ENCODE results near the gene PCSK2. TPM values are rescaled to one million over a fixed set of nuclear protein-coding genes. Genes with fewer than 3 reads are reported as not detected.

Gene PCSK2
- total RNA-seq, 5 donors from 2014 or later (not counting 1 experiment from before 2014, with no cell fraction given) = not detected

DNA sequence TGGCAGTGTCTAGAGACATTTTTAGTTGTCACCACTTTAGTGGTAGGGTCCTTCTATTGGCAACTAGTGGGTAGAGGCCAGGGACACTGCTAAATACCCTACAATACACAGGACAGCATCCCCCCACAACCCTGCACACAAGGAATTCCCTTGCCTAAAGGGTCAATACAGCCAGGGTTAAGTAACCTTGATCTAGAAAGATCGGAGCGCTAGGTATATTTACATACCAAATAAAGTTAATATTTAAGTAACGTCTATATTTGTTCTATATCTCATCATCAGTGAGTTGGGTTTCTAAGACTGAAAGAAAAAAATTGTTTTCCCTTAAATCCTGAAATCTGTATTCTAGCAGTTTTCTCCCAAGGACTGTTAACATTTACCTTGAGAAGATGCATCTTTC lies 288.2 kb downstream of the PCSK2 start:
- Histone ChIP-seq H3K27ac (ENCODE audit: low read length) (no peak overlapping the region), H3K27me3 (replicated peaks in 1 of 2; ENCODE audit: control insufficient read depth in 2 of 2, extremely low read depth in 1 of 2, insufficient read depth in 2 of 2, low read length in 1 of 2) (peaks cover 0 to 6% of the 10 kb centered on the region in 2 experiments), H3K4me3 (ENCODE audit: control insufficient read depth in 1 of 2, extremely low read depth in 1 of 2, low read length in 1 of 2) (no peak overlapping the region), H3K4me1 (ENCODE audit: control insufficient read depth in 1 of 2, extremely low read depth in 1 of 2, insufficient read depth in 2 of 2, low read length in 2 of 2) (peaks cover 0 to 17% of the 10 kb centered on the region in 2 experiments), H3K9me3 (no peaks in the 10 kb centered on the region), H3K36me3 (ENCODE audit: control insufficient read depth in 2 of 2, extremely low read depth in 1 of 2, insufficient read depth in 1 of 2, low read length in 1 of 2) (no peaks in the 10 kb centered on the region)
- H3K4me3 Mint-ChIP-seq = no peak overlapping the region
- ATAC-seq (replicated peaks in 1 of 4) = no peak
- no peak for DNase-seq
- ChIA-PET CTCF (no interaction called here), POLR2A (no interaction called here)
- WGBS (ENCODE audit: insufficient coverage) = no CpG with 5 or more reads among the region's 3 CpGs
- H3K9me3 Mint-ChIP-seq = no peaks in the 10 kb centered on the region
- no peaks in the 10 kb centered on the region for H3K36me3 Mint-ChIP-seq
- H3K27ac Mint-ChIP-seq = no peak overlapping the region
- peaks cover 8 to 17% (median 9%) of the 10 kb centered on the region in 3 donors for H3K4me1 Mint-ChIP-seq
- no peaks in the 10 kb centered on the region for H3K27me3 Mint-ChIP-seq

DNA sequence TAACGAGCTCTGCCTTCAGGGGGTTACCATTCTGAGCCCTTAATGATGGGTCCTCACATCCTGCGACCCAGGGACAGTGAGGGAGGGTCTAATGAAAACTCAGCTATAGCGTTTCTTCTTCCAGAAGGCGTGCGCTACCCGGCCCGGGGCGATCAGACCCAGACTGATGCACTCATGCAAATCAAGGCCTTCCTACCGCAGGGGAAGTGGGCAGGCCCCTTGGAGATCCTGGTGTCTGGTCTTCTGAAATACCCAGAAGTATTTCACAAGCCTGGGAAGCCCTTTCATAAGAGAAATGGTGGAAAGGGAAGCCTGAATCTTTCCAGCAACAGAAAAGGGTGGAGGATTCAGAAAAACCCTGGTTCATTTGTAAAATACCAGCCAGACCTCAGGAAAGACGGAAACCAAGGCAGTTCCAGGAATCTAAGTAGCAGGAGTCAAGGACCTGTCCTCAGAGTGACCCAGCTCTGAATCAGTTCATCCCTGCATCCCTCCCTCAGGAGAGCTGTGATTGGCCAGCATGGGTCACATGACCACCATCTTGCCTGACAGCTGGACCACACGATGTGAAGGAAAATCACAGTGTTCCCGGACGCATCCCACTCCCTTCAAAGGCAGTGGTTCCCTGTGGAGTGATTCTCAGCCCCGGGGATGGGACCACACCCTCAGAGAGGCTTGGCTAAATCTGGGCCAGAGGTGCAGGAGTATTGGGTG lies 291.7 kb downstream of the PCSK2 start:
- Histone ChIP-seq H3K27me3 (replicated peaks in 1 of 2; ENCODE audit: control insufficient read depth in 2 of 2, extremely low read depth in 1 of 2, insufficient read depth in 2 of 2, low read length in 1 of 2) (no peaks in the 10 kb centered on the region), H3K4me3 (ENCODE audit: control insufficient read depth in 1 of 2, extremely low read depth in 1 of 2, low read length in 1 of 2) (no peak overlapping the region), H3K27ac (ENCODE audit: low read length) (no peak overlapping the region), H3K36me3 (ENCODE audit: control insufficient read depth in 2 of 2, extremely low read depth in 1 of 2, insufficient read depth in 1 of 2, low read length in 1 of 2) (no peaks in the 10 kb centered on the region), H3K9me3 (no peaks in the 10 kb centered on the region), H3K4me1 (ENCODE audit: control insufficient read depth in 1 of 2, extremely low read depth in 1 of 2, insufficient read depth in 2 of 2, low read length in 2 of 2) (no peaks in the 10 kb centered on the region)
- Mint-ChIP-seq H3K4me1 (peaks cover 0 to 5% (median 0%) of the 10 kb centered on the region in 3 donors), H3K36me3 (no peaks in the 10 kb centered on the region), H3K27me3 (no peaks in the 10 kb centered on the region), H3K27ac (no peak overlapping the region), H3K9me3 (no peaks in the 10 kb centered on the region), H3K4me3 (no peak overlapping the region)
- DNase-seq (no peak), ATAC-seq (replicated peaks in 1 of 4) (no peak)
- ChIA-PET POLR2A (no interaction called here), CTCF (interaction anchor here in 1 of 2 donors (0.9 kb wide), 1 partner anchor 14 kb away, joined by 3 read pairs; no protein-coding TSS in a partner anchor)
- WGBS (ENCODE audit: insufficient coverage) = 90% methylated on average over 10 of the region's 14 CpGs

DNA sequence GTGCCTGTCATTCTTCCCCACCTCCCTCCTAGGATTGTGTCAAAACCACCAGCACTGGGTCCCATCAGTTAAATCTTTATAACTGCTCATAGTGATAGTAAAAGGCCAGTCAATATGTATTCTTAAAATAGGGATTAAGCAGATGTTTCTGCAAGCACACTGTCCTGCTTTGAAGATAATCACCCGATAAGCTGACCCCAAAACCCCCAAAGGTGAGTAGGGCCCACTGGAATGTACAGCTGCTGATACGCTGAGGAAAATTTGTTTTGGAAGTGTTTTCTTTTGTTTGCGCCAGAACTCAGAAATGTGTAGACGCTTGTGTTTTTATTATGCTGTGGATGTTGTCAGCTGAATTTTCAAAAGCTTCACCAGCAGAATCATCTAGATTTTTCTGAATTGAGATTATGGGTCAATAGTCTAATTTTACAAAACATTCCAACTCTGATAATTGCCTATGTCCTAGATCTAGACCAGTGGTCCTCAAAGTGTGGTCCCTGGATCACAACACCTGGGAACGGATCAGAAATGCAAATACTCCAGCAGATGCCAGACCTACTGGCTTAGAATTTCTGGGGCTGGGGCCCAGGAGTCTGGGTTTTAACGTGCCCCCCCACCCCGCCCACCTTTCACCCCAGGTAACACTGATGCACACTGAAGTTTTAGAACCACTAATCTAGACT lies 292.9 kb downstream of the PCSK2 start:
- no peak for DNase-seq
- no peaks in the 10 kb centered on the region for H3K27me3 Mint-ChIP-seq
- ATAC-seq (replicated peaks in 1 of 4) = no peak
- no peak overlapping the region for H3K4me3 Mint-ChIP-seq
- H3K4me1 Mint-ChIP-seq = peaks cover 0 to 5% (median 0%) of the 10 kb centered on the region in 3 donors
- no peaks in the 10 kb centered on the region for H3K9me3 Mint-ChIP-seq
- H3K27me3 ChIP-seq (replicated peaks in 1 of 2; ENCODE audit: control insufficient read depth in 2 of 2, extremely low read depth in 1 of 2, insufficient read depth in 2 of 2, low read length in 1 of 2) = no peaks in the 10 kb centered on the region
- H3K4me3 ChIP-seq (ENCODE audit: control insufficient read depth in 1 of 2, extremely low read depth in 1 of 2, low read length in 1 of 2) = no peak overlapping the region
- ChIA-PET CTCF (interaction anchor here in 1 of 2 donors (0.6 to 0.7 kb wide), 2 partner anchors 9 to 81 kb away, joined by 5 to 8 read pairs; no protein-coding TSS in a partner anchor), POLR2A (no interaction called here)
- no peaks in the 10 kb centered on the region for H3K4me1 ChIP-seq (ENCODE audit: control insufficient read depth in 1 of 2, extremely low read depth in 1 of 2, insufficient read depth in 2 of 2, low read length in 2 of 2)
- no peaks in the 10 kb centered on the region for H3K36me3 ChIP-seq (ENCODE audit: control insufficient read depth in 2 of 2, extremely low read depth in 1 of 2, insufficient read depth in 1 of 2, low read length in 1 of 2)
- H3K36me3 Mint-ChIP-seq = no peaks in the 10 kb centered on the region
- WGBS (ENCODE audit: insufficient coverage) = 100% methylated on average over 2 of the region's 7 CpGs
- no peaks in the 10 kb centered on the region for H3K9me3 ChIP-seq
- no peak overlapping the region for H3K27ac Mint-ChIP-seq
- H3K27ac ChIP-seq (ENCODE audit: low read length) = no peak overlapping the region

DNA sequence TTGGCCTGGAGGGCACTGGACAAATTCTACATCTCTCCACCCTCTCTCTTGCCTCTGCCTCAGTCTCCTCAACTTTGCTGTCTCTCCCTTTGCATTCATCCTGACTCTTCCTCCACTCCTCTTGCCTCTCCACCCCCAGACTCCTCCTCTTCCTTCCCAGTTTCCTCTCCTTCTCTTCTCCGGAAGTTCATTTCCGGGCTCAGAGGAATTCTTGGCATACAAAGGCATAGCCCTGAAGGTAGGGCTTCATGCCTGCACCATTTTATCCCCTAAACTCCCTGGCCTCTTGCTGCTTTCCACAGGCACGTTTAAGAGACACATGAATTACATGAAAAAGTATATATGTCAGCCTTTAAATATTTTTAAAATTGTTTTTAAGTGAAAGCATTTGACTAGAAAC lies 293.7 kb downstream of the PCSK2 start:
- Histone ChIP-seq H3K9me3 (no peaks in the 10 kb centered on the region), H3K27ac (ENCODE audit: low read length) (no peak overlapping the region), H3K4me1 (ENCODE audit: control insufficient read depth in 1 of 2, extremely low read depth in 1 of 2, insufficient read depth in 2 of 2, low read length in 2 of 2) (no peaks in the 10 kb centered on the region), H3K4me3 (ENCODE audit: control insufficient read depth in 1 of 2, extremely low read depth in 1 of 2, low read length in 1 of 2) (no peak overlapping the region), H3K27me3 (replicated peaks in 1 of 2; ENCODE audit: control insufficient read depth in 2 of 2, extremely low read depth in 1 of 2, insufficient read depth in 2 of 2, low read length in 1 of 2) (no peaks in the 10 kb centered on the region), H3K36me3 (ENCODE audit: control insufficient read depth in 2 of 2, extremely low read depth in 1 of 2, insufficient read depth in 1 of 2, low read length in 1 of 2) (no peaks in the 10 kb centered on the region)
- Mint-ChIP-seq H3K9me3 (no peaks in the 10 kb centered on the region), H3K4me1 (peaks cover 0 to 5% (median 0%) of the 10 kb centered on the region in 3 donors), H3K36me3 (no peaks in the 10 kb centered on the region), H3K27me3 (no peaks in the 10 kb centered on the region), H3K27ac (no peak overlapping the region), H3K4me3 (no peak overlapping the region)
- ChIA-PET CTCF (interaction anchor here in 1 of 2 donors (0.6 to 0.7 kb wide), 2 partner anchors 10 to 80 kb away, joined by 5 to 8 read pairs; no protein-coding TSS in a partner anchor), POLR2A (no interaction called here)
- no peak for DNase-seq
- WGBS (ENCODE audit: insufficient coverage) = 19% methylated on average over 2 of the region's 3 CpGs
- no peak for ATAC-seq (replicated peaks in 1 of 4)

DNA sequence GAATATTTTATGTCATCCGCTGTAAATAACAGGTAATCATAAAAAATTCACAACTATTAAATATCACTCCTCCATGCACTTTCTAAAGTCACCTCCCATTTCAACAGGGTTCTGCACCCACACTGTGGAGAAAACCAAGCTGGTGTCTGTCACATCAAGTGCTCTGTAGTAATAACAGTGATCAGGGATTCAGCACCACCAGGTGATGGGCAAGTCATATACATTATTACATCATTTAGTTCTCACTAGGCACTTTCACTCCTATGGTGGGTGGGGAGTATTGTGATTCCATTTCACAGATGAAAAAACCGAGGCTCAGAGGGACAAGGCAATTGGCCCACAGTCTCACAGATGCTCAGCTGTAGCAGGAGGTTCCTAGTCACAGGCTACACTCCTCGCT lies 295.7 kb downstream of the PCSK2 start:
- ATAC-seq (replicated peaks in 1 of 4) (no peak), DNase-seq (no peak)
- H3K27me3 Mint-ChIP-seq = no peaks in the 10 kb centered on the region
- WGBS (ENCODE audit: insufficient coverage) = 67% methylated on average over 2 of the region's 3 CpGs
- no peaks in the 10 kb centered on the region for H3K9me3 ChIP-seq
- no peaks in the 10 kb centered on the region for H3K36me3 ChIP-seq (ENCODE audit: control insufficient read depth in 2 of 2, extremely low read depth in 1 of 2, insufficient read depth in 1 of 2, low read length in 1 of 2)
- H3K4me3 Mint-ChIP-seq = no peak overlapping the region
- no peak overlapping the region for H3K4me3 ChIP-seq (ENCODE audit: control insufficient read depth in 1 of 2, extremely low read depth in 1 of 2, low read length in 1 of 2)
- no peak overlapping the region for H3K27ac Mint-ChIP-seq
- no peaks in the 10 kb centered on the region for H3K36me3 Mint-ChIP-seq
- POLR2A ChIA-PET = no interaction called here
- CTCF ChIA-PET = interaction anchor here in 1 of 2 donors (0.6 kb wide), 1 partner anchor 16 kb away, joined by 6 read pairs; no protein-coding TSS in a partner anchor
- no peaks in the 10 kb centered on the region for H3K9me3 Mint-ChIP-seq
- H3K27ac ChIP-seq (ENCODE audit: low read length) = no peak overlapping the region
- H3K4me1 Mint-ChIP-seq = peaks cover 0 to 2% (median 0%) of the 10 kb centered on the region in 3 donors
- H3K4me1 ChIP-seq (ENCODE audit: control insufficient read depth in 1 of 2, extremely low read depth in 1 of 2, insufficient read depth in 2 of 2, low read length in 2 of 2) = no peaks in the 10 kb centered on the region
- H3K27me3 ChIP-seq (replicated peaks in 1 of 2; ENCODE audit: control insufficient read depth in 2 of 2, extremely low read depth in 1 of 2, insufficient read depth in 2 of 2, low read length in 1 of 2) = no peaks in the 10 kb centered on the region

DNA sequence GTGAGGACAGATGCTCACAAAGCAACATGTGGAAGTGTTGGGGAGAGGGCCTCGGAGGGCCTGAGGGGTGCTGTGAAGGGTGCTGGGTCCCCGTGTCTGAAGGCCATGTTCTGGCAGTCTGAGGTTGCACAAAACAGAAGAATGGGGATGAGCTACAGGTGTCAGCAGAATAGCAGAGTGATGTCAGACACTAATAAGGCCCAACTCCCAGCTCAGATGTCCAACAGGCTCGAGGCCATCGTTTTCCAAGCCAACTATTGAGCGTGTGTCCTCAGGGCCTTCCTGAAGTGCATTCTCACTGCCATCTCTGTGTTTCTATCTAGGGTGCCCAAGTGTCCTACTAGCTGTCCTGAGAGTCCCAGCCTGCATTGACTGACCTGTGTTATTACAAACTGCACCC lies 296.5 kb downstream of the PCSK2 start:
- POLR2A ChIA-PET = no interaction called here
- no peak overlapping the region for H3K27ac Mint-ChIP-seq

More for the DNA sequence above, 296.5 kb downstream of the PCSK2 start:
- no peak for ATAC-seq (replicated peaks in 1 of 4)
- CTCF ChIA-PET = interaction anchor here in 1 of 2 donors (0.6 kb wide), 1 partner anchor 10 kb away, joined by 3 read pairs; no protein-coding TSS in a partner anchor
- 85% methylated on average over 5 of the region's 5 CpGs for WGBS (ENCODE audit: insufficient coverage)
- no peak overlapping the region for H3K4me3 ChIP-seq (ENCODE audit: control insufficient read depth in 1 of 2, extremely low read depth in 1 of 2, low read length in 1 of 2)
- H3K4me1 ChIP-seq (ENCODE audit: control insufficient read depth in 1 of 2, extremely low read depth in 1 of 2, insufficient read depth in 2 of 2, low read length in 2 of 2) = no peaks in the 10 kb centered on the region
- H3K4me1 Mint-ChIP-seq = peaks cover 0 to 2% (median 0%) of the 10 kb centered on the region in 3 donors
- no peak overlapping the region for H3K4me3 Mint-ChIP-seq
- H3K36me3 ChIP-seq (ENCODE audit: control insufficient read depth in 2 of 2, extremely low read depth in 1 of 2, insufficient read depth in 1 of 2, low read length in 1 of 2) = no peaks in the 10 kb centered on the region
- H3K27ac ChIP-seq (ENCODE audit: low read length) = no peak overlapping the region
- DNase-seq = no peak
- no peaks in the 10 kb centered on the region for H3K27me3 ChIP-seq (replicated peaks in 1 of 2; ENCODE audit: control insufficient read depth in 2 of 2, extremely low read depth in 1 of 2, insufficient read depth in 2 of 2, low read length in 1 of 2)
- H3K36me3 Mint-ChIP-seq = no peaks in the 10 kb centered on the region
- no peaks in the 10 kb centered on the region for H3K9me3 Mint-ChIP-seq
- H3K9me3 ChIP-seq = no peaks in the 10 kb centered on the region
- no peaks in the 10 kb centered on the region for H3K27me3 Mint-ChIP-seq

All from T-cell (primary cell).